GM23338 (cell line): Measurements from ENCODE around the gene OTUD4. TPM values are rescaled to one million over a fixed set of nuclear protein-coding genes. Genes with fewer than 3 reads are reported as not detected.
"Not testable (repeated sequence)": the region's sequence is repeated elsewhere in the genome, so short reads cannot be mapped to it uniquely, and the experiment has no call there.

Source experiments
- ATAC-seq: fragments of 200-7000 bp; cut with Tn5 transposase; 3 replicates; pipeline ENCODE4 v1.9.1; 2020
- DNase-seq: peaks from one replicate; pipeline ENCODE4 v3.0.0-alpha.2; 2015; ENCODE audit warnings: low spot score
- H2AFZ ChIP-seq: fragments of 200-600 bp; sonication (generic); 2 replicates; pipeline ENCODE4 v1.8.0; 2016; ENCODE audit warnings: antibody characterized with exemption, mild to moderate bottlenecking, moderate library complexity
- H3F3A ChIP-seq: fragments of 200-600 bp; sonication (generic); replicated peaks from 2 replicates; pipeline ENCODE4 v1.8.0; 2017; ENCODE audit warnings: antibody characterized with exemption, mixed run types, low read depth
- H3K27ac ChIP-seq: fragments of 200-600 bp; sonication (generic); 2 replicates; pipeline ENCODE4 v1.6.1; 2016; ENCODE audit warnings: low read depth
- H3K27me3 ChIP-seq: fragments of 200-600 bp; sonication (generic); 2 replicates; pipeline ENCODE4 v1.8.0; 2016; ENCODE audit warnings: mild to moderate bottlenecking, mixed run types, moderate library complexity; ENCODE audit not compliant: insufficient read depth
- H3K36me3 ChIP-seq: fragments of 200-600 bp; sonication (generic); 2 replicates; pipeline ENCODE4 v1.8.0; 2016; ENCODE audit warnings: mild to moderate bottlenecking; ENCODE audit not compliant: insufficient read depth
- H3K4me1 ChIP-seq: fragments of 200-600 bp; sonication (generic); 2 replicates; pipeline ENCODE4 v1.8.0; 2016; ENCODE audit warnings: mild to moderate bottlenecking, moderate library complexity; ENCODE audit not compliant: insufficient read depth
- H3K4me2 ChIP-seq: fragments of 200-600 bp; sonication (generic); 2 replicates; pipeline ENCODE4 v1.7.1; 2017; ENCODE audit warnings: mixed run types
- H3K4me3 ChIP-seq: fragments of 200-600 bp; sonication (generic); 2 replicates; pipeline ENCODE4 v1.6.1; 2016; ENCODE audit warnings: mixed run types
- H3K79me2 ChIP-seq: fragments of 200-600 bp; sonication (generic); replicated peaks from 2 replicates; pipeline ENCODE4 v1.8.0; 2017; ENCODE audit warnings: mild to moderate bottlenecking; ENCODE audit not compliant: insufficient read depth
- H3K9me2 ChIP-seq: fragments of 200-600 bp; sonication (generic); 2 replicates; pipeline ENCODE4 v1.8.0; 2017; ENCODE audit not compliant: insufficient read depth
- H4K20me1 ChIP-seq: fragments of 200-600 bp; sonication (generic); replicated peaks from 2 replicates; pipeline ENCODE4 v1.8.0; 2017; ENCODE audit warnings: mild to moderate bottlenecking; ENCODE audit not compliant: insufficient read depth
- H3K27ac Mint-ChIP-seq: 2 replicates; pipeline ENCODE4 v1.8.0; 2020; ENCODE audit warnings: inconsistent platforms, mild to moderate bottlenecking, moderate library complexity, mixed read lengths
- H3K27me3 Mint-ChIP-seq: 3 replicates; pipeline ENCODE4 v1.8.0; 2022; ENCODE audit warnings: low read depth, mild to moderate bottlenecking, moderate library complexity, mixed read lengths, inconsistent platforms; ENCODE audit not compliant: insufficient read depth, poor library complexity
- H3K36me3 Mint-ChIP-seq: 3 replicates; pipeline ENCODE4 v1.8.0; 2021; ENCODE audit warnings: low read depth, mild to moderate bottlenecking, inconsistent platforms, moderate library complexity, mixed read lengths
- H3K4me1 Mint-ChIP-seq: 3 replicates; pipeline ENCODE4 v1.8.0; 2020; ENCODE audit warnings: mild to moderate bottlenecking, inconsistent platforms, mixed read lengths
- H3K4me3 Mint-ChIP-seq: 3 replicates; pipeline ENCODE4 v1.8.0; 2021; ENCODE audit warnings: moderate library complexity, mild to moderate bottlenecking, inconsistent platforms, mixed read lengths
- H3K9me3 Mint-ChIP-seq: 3 replicates; pipeline ENCODE4 v1.8.0; 2020; ENCODE audit warnings: moderate library complexity, mild to moderate bottlenecking, inconsistent platforms, mixed read lengths
- CTCF ChIP-seq, 2 experiments: fragments of 200-600 bp in 1 of 2; sonication (generic) in 1 of 2; conservative IDR thresholded peaks; 2 replicates each; pipeline versions ENCODE4 v1.5.1 to v1.6.1; 2016 to 2017; ENCODE audit warnings: antibody characterized with exemption in 2 of 2, low read depth in 2 of 2, mild to moderate bottlenecking in 2 of 2, moderate library complexity in 1 of 2
- ETS1 ChIP-seq: IDR thresholded peaks from 2 replicates; pipeline ENCODE4 v1.6.1; 2016; ENCODE audit warnings: antibody characterized with exemption
- EZH2 ChIP-seq: fragments of 200-600 bp; sonication (generic); IDR thresholded peaks from one replicate; pipeline ENCODE4 v1.8.0; 2017; ENCODE audit warnings: antibody characterized with exemption, mild to moderate bottlenecking, low read depth; ENCODE audit not compliant: unreplicated experiment
- EZH2phosphoT487 ChIP-seq: fragments of 200-600 bp; sonication (generic); IDR thresholded peaks from one replicate; pipeline ENCODE4 v1.8.1; 2018; ENCODE audit warnings: antibody characterized with exemption; ENCODE audit not compliant: unreplicated experiment
- STAT1 ChIP-seq: IDR thresholded peaks from one replicate; pipeline ENCODE4 v1.6.1; 2016; ENCODE audit warnings: antibody characterized with exemption; ENCODE audit not compliant: unreplicated experiment
- ZNF331 ChIP-seq: fragments of 250-450 bp; sonication (Bioruptor Pico); IDR thresholded peaks from 2 replicates; pipeline ENCODE4 v1.5.0; 2020; ENCODE audit warnings: low read depth, mild to moderate bottlenecking, moderate library complexity
- polyA plus RNA-seq: library from polyadenylated mRNA; unstranded; fragments of >200 nt; fragmentation: Nextera tagmentation; extraction: Ambion mirVana; gene quantifications from 2 replicates; pipeline ENCODE4 v1.2.1, GENCODE V29; 2016
- total RNA-seq: library from RNA; depleted of rRNA; stranded (reverse); fragments of >200 nt; shearing (Covaris generic); gene quantifications from 2 replicates; pipeline ENCODE4 v1.2.3, GENCODE V29; 2014

The OTUD4 gene
- total and polyA plus RNA-seq, 2 experiments from 2014 or later, result 17.9 to 53.2 TPM

GRCh38 chr4:145182222-145182621 lies 1.8 kb upstream of the OTUD4 start (continued):
- TF ChIP-seq ETS1 (no peak), ZNF331 (CRISPR knock-in tag) (no peak)

GRCh38 chr4:145181091-145181501 lies 707 bp upstream of the OTUD4 start:
- Mint-ChIP-seq H3K27ac (peak overlapping the region; percentile 87; the same call in 1 of the 2 replicates), H3K9me3 (no peaks in the 10 kb centered on the region), H3K4me1 (peaks cover 19% of the 10 kb centered on the region), H3K36me3 (no peaks in the 10 kb centered on the region; the same call in 2 of the 3 replicates), H3K4me3 (peak overlapping the region; percentile 87), H3K27me3 (peaks cover 7% of the 10 kb centered on the region)
- TF ChIP-seq CTCF (conservative IDR thresholded peaks at IDR 0.05; ENCODE audit: low read depth in 2 of 2) (no peak), EZH2 (no peak), ZNF331 (CRISPR knock-in tag) (no peak), EZH2phosphoT487 (no peak), STAT1 (no peak)
- Histone ChIP-seq H3K36me3 (no peaks in the 10 kb centered on the region), H3K27ac (peak overlapping the region; percentile 61), H4K20me1 (peaks cover 7% of the 10 kb centered on the region; the same call in 1 of the 2 replicates), H3K4me2 (peak overlapping the region; percentile 91), H3F3A (no peaks in the 10 kb centered on the region), H3K27me3 (no peaks in the 10 kb centered on the region), H2AFZ (peak overlapping the region; percentile 95), H3K9me2 (no peaks in the 10 kb centered on the region), H3K79me2 (peaks cover 34% of the 10 kb centered on the region), H3K4me1 (peaks cover 8% of the 10 kb centered on the region), H3K4me3 (peak overlapping the region; percentile 80)
- ATAC-seq (no peak), DNase-seq (no peak)

- not testable (repeated sequence) for H3K27me3 ChIP-seq, H3K9me3 Mint-ChIP-seq, H3F3A ChIP-seq, H3K27ac ChIP-seq, H3K36me3 ChIP-seq, H3K27me3 Mint-ChIP-seq, H3K4me1 ChIP-seq, H3K9me2 ChIP-seq, H3K36me3 Mint-ChIP-seq, H2AFZ ChIP-seq
- peak; percentile 62 for ATAC-seq
- Mint-ChIP-seq H3K27ac (peak overlapping the region; percentile 78; the same call in 1 of the 2 replicates), H3K4me3 (peak overlapping the region; percentile 92), H3K4me1 (peaks cover 19% of the 10 kb centered on the region)
- peaks cover 46% of the 10 kb centered on the region for H3K79me2 ChIP-seq
- H3K4me3 ChIP-seq, result peak overlapping the region; percentile 80
- H3K4me2 ChIP-seq, result peak overlapping the region; percentile 92
- peaks cover 19% of the 10 kb centered on the region for H4K20me1 ChIP-seq
- DNase-seq, result peak; percentile 28
These were observed 510 bp downstream of the OTUD4 start for GRCh38 chr4:145179861-145180297.
